Hair follicle dermal papilla cell (primary cell): ENCODE data around the gene NEK2. TPM values are rescaled to one million over a fixed set of nuclear protein-coding genes. Genes with fewer than 3 reads are reported as not detected.

Source experiments
- total RNA-seq: library from RNA; depleted of rRNA; stranded (reverse); fragments of >200 nt; gene quantifications from 2 replicates; pipeline ENCODE4 v1.2.3, GENCODE V29; 2012

The NEK2 gene
- total RNA-seq = 1.6 and 1.7 TPM in 2 replicates

DNA sequence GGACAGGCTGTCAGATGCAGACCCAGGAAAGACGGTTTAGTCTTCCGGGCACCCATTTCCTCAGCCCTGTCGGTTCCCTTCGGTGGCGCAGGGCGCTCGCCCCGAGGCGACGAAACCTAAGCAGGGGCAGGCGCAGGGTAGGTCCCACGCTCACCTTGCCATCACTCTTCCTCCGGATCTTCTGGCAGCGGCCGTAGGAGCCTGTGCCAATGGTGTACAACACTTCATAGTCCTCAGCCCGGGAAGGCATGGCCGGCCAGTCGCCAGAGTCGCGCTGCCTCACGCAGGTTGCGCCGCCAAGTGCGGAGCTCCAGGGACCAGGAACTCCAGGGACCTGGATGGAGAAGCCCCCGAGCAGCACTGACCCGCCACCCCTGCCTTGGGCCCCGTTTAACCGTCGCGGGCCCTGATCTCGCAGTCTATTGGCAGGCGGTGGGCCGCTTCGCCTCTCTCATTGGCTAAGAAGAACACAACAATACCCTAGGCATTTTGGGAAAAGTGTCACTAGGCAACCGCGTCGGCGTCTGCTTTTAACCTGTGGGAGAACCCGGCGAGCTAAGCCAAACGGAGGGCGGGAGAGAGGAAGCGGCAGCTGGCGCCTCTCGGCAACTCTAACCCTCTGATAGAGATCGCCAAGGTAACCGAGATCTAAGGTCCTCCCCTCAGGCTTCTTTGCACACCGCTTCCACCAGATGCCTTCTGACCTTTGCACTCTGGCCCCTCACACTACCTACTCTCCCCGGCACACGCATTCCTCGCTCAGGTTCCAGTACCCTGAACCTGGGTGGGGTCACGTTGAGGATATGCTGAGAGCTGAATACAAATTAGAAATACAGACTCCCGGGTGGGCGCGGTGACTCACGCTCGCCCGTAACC is at the start of gene NEK2:
NEK2 (minus strand) TSS at position 392 of the 876 bp plus-strand sequence; CDS start at position 250, 142 bp downstream.

Other genes with a start within 250 kb of the NEK2 start
- gene RD3, start 183.5 kb downstream of the NEK2 start, total RNA-seq = not detected in 2 replicates
- gene SLC30A1, start 96.5 kb downstream of the NEK2 start, total RNA-seq = 34.2 and 36.9 TPM in 2 replicates
- 54.4 and 58.7 TPM in 2 replicates for gene LPGAT1, start 155.1 kb upstream of the NEK2 start, total RNA-seq